Measurements from ENCODE around the gene ANKRD33.

Gene ANKRD33

GRCh38 chr12:51844854-51845253, 43.0 kb upstream of the ANKRD33 start:
- no peak overlapping the region for H2BK120ac ChIP-seq (ENCODE audit: low read depth, low read length)
- H3K27ac ChIP-seq (ENCODE audit: low read depth, low read length): no peak overlapping the region
- H2BK5ac ChIP-seq (ENCODE audit: low read length): no peak overlapping the region
- H3K56ac ChIP-seq (ENCODE audit: low read length): no peak overlapping the region
- no peak overlapping the region for H4K8ac ChIP-seq (ENCODE audit: low read depth, low read length)
- no peak overlapping the region for H4K5ac ChIP-seq (ENCODE audit: low read length)
- no peak overlapping the region for H3K4ac ChIP-seq (ENCODE audit: low read depth, low read length)
- H3K4me2 ChIP-seq (ENCODE audit: low read length): no peak overlapping the region
- no peaks in the 10 kb centered on the region for H3K79me1 ChIP-seq (ENCODE audit: low read length)
- no peak overlapping the region for H3K18ac ChIP-seq (ENCODE audit: low read length)
- H3K23ac ChIP-seq (ENCODE audit: low read length): no peak overlapping the region
- H2BK15ac ChIP-seq (replicated peaks; ENCODE audit: low read depth): no peak overlapping the region
- no peak overlapping the region for H3K4me3 ChIP-seq (ENCODE audit: low read length)
- DNase-seq: no peak
- H3K36me3 ChIP-seq (ENCODE audit: control insufficient read depth, insufficient read depth, low read length): no peaks in the 10 kb centered on the region
- no peaks in the 10 kb centered on the region for H3K27me3 ChIP-seq (ENCODE audit: insufficient read depth, low read length, poor library complexity)
- no peak overlapping the region for H3K9ac ChIP-seq (ENCODE audit: low read length)
- no peaks in the 10 kb centered on the region for H3K79me2 ChIP-seq (ENCODE audit: control insufficient read depth, insufficient read depth, low read length)
- H2AK5ac ChIP-seq (ENCODE audit: low read length): no peak overlapping the region
- WGBS (ENCODE audit: extremely low coverage, insufficient coverage, low lambda C conversion rate): no CpG with 5 or more reads among the region's 4 CpGs
- H3K4me1 ChIP-seq (ENCODE audit: control insufficient read depth, low read depth, low read length): peaks cover 5% of the 10 kb centered on the region

GRCh38 chr12:51845482-51845881, 42.4 kb upstream of the ANKRD33 start:
- Histone ChIP-seq H3K4me2 (ENCODE audit: low read length) (no peak overlapping the region), H3K27ac (ENCODE audit: low read depth, low read length) (no peak overlapping the region), H3K4me3 (ENCODE audit: low read length) (no peak overlapping the region), H2BK15ac (replicated peaks; ENCODE audit: low read depth) (no peak overlapping the region), H4K8ac (ENCODE audit: low read depth, low read length) (no peak overlapping the region), H3K79me2 (ENCODE audit: control insufficient read depth, insufficient read depth, low read length) (no peaks in the 10 kb centered on the region), H2AK5ac (ENCODE audit: low read length) (no peak overlapping the region), H2BK120ac (ENCODE audit: low read depth, low read length) (no peak overlapping the region), H3K23ac (ENCODE audit: low read length) (no peak overlapping the region), H4K5ac (ENCODE audit: low read length) (no peak overlapping the region), H3K4ac (ENCODE audit: low read depth, low read length) (no peak overlapping the region), H3K9ac (ENCODE audit: low read length) (no peak overlapping the region), H3K18ac (ENCODE audit: low read length) (no peak overlapping the region), H3K36me3 (ENCODE audit: control insufficient read depth, insufficient read depth, low read length) (no peaks in the 10 kb centered on the region), H3K79me1 (ENCODE audit: low read length) (no peaks in the 10 kb centered on the region), H3K4me1 (ENCODE audit: control insufficient read depth, low read depth, low read length) (peaks cover 5% of the 10 kb centered on the region), H3K56ac (ENCODE audit: low read length) (no peak overlapping the region), H2BK5ac (ENCODE audit: low read length) (no peak overlapping the region), H3K27me3 (ENCODE audit: insufficient read depth, low read length, poor library complexity) (no peaks in the 10 kb centered on the region)
- DNase-seq: no peak
- WGBS (ENCODE audit: extremely low coverage, insufficient coverage, low lambda C conversion rate): no CpG with 5 or more reads among the region's 7 CpGs

GRCh38 chr12:51846271-51846691, 41.6 kb upstream of the ANKRD33 start:
- H3K79me2 ChIP-seq (ENCODE audit: control insufficient read depth, insufficient read depth, low read length): no peaks in the 10 kb centered on the region
- no peak for DNase-seq
- no peak overlapping the region for H2AK5ac ChIP-seq (ENCODE audit: low read length)
- H3K4me1 ChIP-seq (ENCODE audit: control insufficient read depth, low read depth, low read length): peaks cover 5% of the 10 kb centered on the region
- H2BK5ac ChIP-seq (ENCODE audit: low read length): no peak overlapping the region
- H3K4me3 ChIP-seq (ENCODE audit: low read length): no peak overlapping the region
- peak overlapping the region; percentile 2 for H3K56ac ChIP-seq (ENCODE audit: low read length)
- peak overlapping the region; percentile 50 for H3K23ac ChIP-seq (ENCODE audit: low read length)
- H3K18ac ChIP-seq (ENCODE audit: low read length): no peak overlapping the region
- no peak overlapping the region for H4K5ac ChIP-seq (ENCODE audit: low read length)
- H3K79me1 ChIP-seq (ENCODE audit: low read length): no peaks in the 10 kb centered on the region
- H3K27me3 ChIP-seq (ENCODE audit: insufficient read depth, low read length, poor library complexity): no peaks in the 10 kb centered on the region
- H3K36me3 ChIP-seq (ENCODE audit: control insufficient read depth, insufficient read depth, low read length): no peaks in the 10 kb centered on the region
- peak overlapping the region; percentile 12 for H3K9ac ChIP-seq (ENCODE audit: low read length)
- H3K4me2 ChIP-seq (ENCODE audit: low read length): no peak overlapping the region
- WGBS (ENCODE audit: extremely low coverage, insufficient coverage, low lambda C conversion rate): no CpG with 5 or more reads among the region's 15 CpGs
- no peak overlapping the region for H2BK120ac ChIP-seq (ENCODE audit: low read depth, low read length)
- no peak overlapping the region for H3K4ac ChIP-seq (ENCODE audit: low read depth, low read length)
- H3K27ac ChIP-seq (ENCODE audit: low read depth, low read length): no peak overlapping the region
- H2BK15ac ChIP-seq (replicated peaks; ENCODE audit: low read depth): no peak overlapping the region
- no peak overlapping the region for H4K8ac ChIP-seq (ENCODE audit: low read depth, low read length)

GRCh38 chr12:51846911-51847642, 40.8 kb upstream of the ANKRD33 start:
- peak overlapping the region; percentile 61 for H3K9ac ChIP-seq (ENCODE audit: low read length)
- H3K18ac ChIP-seq (ENCODE audit: low read length): no peak overlapping the region
- H3K4me1 ChIP-seq (ENCODE audit: control insufficient read depth, low read depth, low read length): peaks cover 5% of the 10 kb centered on the region
- H3K4me2 ChIP-seq (ENCODE audit: low read length): peak overlapping the region; percentile 93
- no peak overlapping the region for H4K5ac ChIP-seq (ENCODE audit: low read length)
- no peak overlapping the region for H2BK5ac ChIP-seq (ENCODE audit: low read length)
- H2BK15ac ChIP-seq (replicated peaks; ENCODE audit: low read depth): no peak overlapping the region
- H2AK5ac ChIP-seq (ENCODE audit: low read length): no peak overlapping the region
- WGBS (ENCODE audit: extremely low coverage, insufficient coverage, low lambda C conversion rate): no CpG with 5 or more reads among the region's 59 CpGs
- H3K79me1 ChIP-seq (ENCODE audit: low read length): no peaks in the 10 kb centered on the region
- no peak overlapping the region for H3K4ac ChIP-seq (ENCODE audit: low read depth, low read length)
- peak; percentile 81 for DNase-seq
- no peak overlapping the region for H4K8ac ChIP-seq (ENCODE audit: low read depth, low read length)
- H2BK120ac ChIP-seq (ENCODE audit: low read depth, low read length): no peak overlapping the region
- H3K27ac ChIP-seq (ENCODE audit: low read depth, low read length): no peak overlapping the region
- no peaks in the 10 kb centered on the region for H3K36me3 ChIP-seq (ENCODE audit: control insufficient read depth, insufficient read depth, low read length)
- H3K27me3 ChIP-seq (ENCODE audit: insufficient read depth, low read length, poor library complexity): no peaks in the 10 kb centered on the region
- H3K79me2 ChIP-seq (ENCODE audit: control insufficient read depth, insufficient read depth, low read length): no peaks in the 10 kb centered on the region
- peak overlapping the region; percentile 47 for H3K4me3 ChIP-seq (ENCODE audit: low read length)
- peak overlapping the region; percentile 79 for H3K56ac ChIP-seq (ENCODE audit: low read length)
- H3K23ac ChIP-seq (ENCODE audit: low read length): no peak overlapping the region

GRCh38 chr12:51847643-51848325, 40.1 kb upstream of the ANKRD33 start:
- no peak overlapping the region for H2BK5ac ChIP-seq (ENCODE audit: low read length)
- H3K79me1 ChIP-seq (ENCODE audit: low read length): no peaks in the 10 kb centered on the region
- no peak overlapping the region for H4K5ac ChIP-seq (ENCODE audit: low read length)
- H3K36me3 ChIP-seq (ENCODE audit: control insufficient read depth, insufficient read depth, low read length): no peaks in the 10 kb centered on the region
- peaks cover 5% of the 10 kb centered on the region for H3K4me1 ChIP-seq (ENCODE audit: control insufficient read depth, low read depth, low read length)
- peak overlapping the region; percentile 79 for H3K56ac ChIP-seq (ENCODE audit: low read length)
- no peak overlapping the region for H2AK5ac ChIP-seq (ENCODE audit: low read length)
- H3K79me2 ChIP-seq (ENCODE audit: control insufficient read depth, insufficient read depth, low read length): no peaks in the 10 kb centered on the region
- peak overlapping the region; percentile 7 for H2BK120ac ChIP-seq (ENCODE audit: low read depth, low read length)
- no peak overlapping the region for H4K8ac ChIP-seq (ENCODE audit: low read depth, low read length)
- H3K4ac ChIP-seq (ENCODE audit: low read depth, low read length): peak overlapping the region; percentile 86
- H3K4me2 ChIP-seq (ENCODE audit: low read length): peak overlapping the region; percentile 93
- H3K27me3 ChIP-seq (ENCODE audit: insufficient read depth, low read length, poor library complexity): no peaks in the 10 kb centered on the region
- WGBS (ENCODE audit: extremely low coverage, insufficient coverage, low lambda C conversion rate): no CpG with 5 or more reads among the region's 40 CpGs
- no peak overlapping the region for H3K23ac ChIP-seq (ENCODE audit: low read length)
- peak overlapping the region; percentile 69 for H3K9ac ChIP-seq (ENCODE audit: low read length)
- H3K27ac ChIP-seq (ENCODE audit: low read depth, low read length): no peak overlapping the region
- peak overlapping the region; percentile 47 for H3K4me3 ChIP-seq (ENCODE audit: low read length)
- peak overlapping the region; percentile 90 for H3K18ac ChIP-seq (ENCODE audit: low read length)
- no peak overlapping the region for H2BK15ac ChIP-seq (replicated peaks; ENCODE audit: low read depth)
- DNase-seq: peak; percentile 40
